Rectal smooth muscle tissue (tissue), 1 donor: ENCODE measurements around the gene FUCA2.

Experiments used
- H3K27ac ChIP-seq: one replicate; pipeline ENCODE4 v1.7.0; 2013; ENCODE audit warnings: low read depth, low read length, inconsistent platforms
- H3K27me3 ChIP-seq: one replicate; pipeline ENCODE4 v1.7.0; 2013; ENCODE audit warnings: low read length; ENCODE audit not compliant: control insufficient read depth, insufficient read depth
- H3K36me3 ChIP-seq: one replicate; pipeline ENCODE4 v1.7.0; 2013; ENCODE audit warnings: low read length; ENCODE audit not compliant: control insufficient read depth, insufficient read depth
- H3K4me1 ChIP-seq: one replicate; pipeline ENCODE4 v1.7.0; 2013; ENCODE audit warnings: low read length; ENCODE audit not compliant: control insufficient read depth, insufficient read depth
- H3K4me3 ChIP-seq: one replicate; pipeline ENCODE4 v1.7.0; 2013; ENCODE audit warnings: low read length
- H3K9ac ChIP-seq: one replicate; pipeline ENCODE4 v1.7.0; 2013; ENCODE audit warnings: low read length

FUCA2 gene

GRCh38 chr6:143506199-143506598 lies 5.3 kb downstream of the FUCA2 start:
- no peaks in the 10 kb centered on the region for H3K27me3 ChIP-seq
- H3K9ac ChIP-seq, result no peak overlapping the region
- H3K27ac ChIP-seq, result no peak overlapping the region
- H3K4me3 ChIP-seq, result no peak overlapping the region
- peaks cover 3% of the 10 kb centered on the region for H3K36me3 ChIP-seq
- H3K4me1 ChIP-seq, result no peaks in the 10 kb centered on the region

- no peaks in the 10 kb centered on the region for H3K27me3 ChIP-seq
- no peak overlapping the region for H3K9ac ChIP-seq
- H3K27ac ChIP-seq, result no peak overlapping the region
- no peak overlapping the region for H3K4me3 ChIP-seq
- peaks cover 8% of the 10 kb centered on the region for H3K36me3 ChIP-seq
- H3K4me1 ChIP-seq, result no peaks in the 10 kb centered on the region
These were observed 6.0 kb downstream of the FUCA2 start for GRCh38 chr6:143505537-143505936.

GRCh38 chr6:143505111-143505510 lies 6.4 kb downstream of the FUCA2 start:
- Histone ChIP-seq H3K4me1 (no peaks in the 10 kb centered on the region), H3K9ac (no peak overlapping the region), H3K36me3 (peaks cover 11% of the 10 kb centered on the region), H3K4me3 (no peak overlapping the region), H3K27me3 (no peaks in the 10 kb centered on the region), H3K27ac (no peak overlapping the region)

GRCh38 chr6:143504369-143504768 lies 7.2 kb downstream of the FUCA2 start:
- H3K36me3 ChIP-seq, result peaks cover 16% of the 10 kb centered on the region
- H3K4me3 ChIP-seq, result no peak overlapping the region
- H3K9ac ChIP-seq, result no peak overlapping the region
- H3K4me1 ChIP-seq, result no peaks in the 10 kb centered on the region
- H3K27me3 ChIP-seq, result no peaks in the 10 kb centered on the region
- H3K27ac ChIP-seq, result no peak overlapping the region

- no peak overlapping the region for H3K9ac ChIP-seq
- H3K36me3 ChIP-seq, result peaks cover 20% of the 10 kb centered on the region
- no peak overlapping the region for H3K27ac ChIP-seq
- H3K27me3 ChIP-seq, result no peaks in the 10 kb centered on the region
- no peaks in the 10 kb centered on the region for H3K4me1 ChIP-seq
- no peak overlapping the region for H3K4me3 ChIP-seq
These were observed 9.7 kb downstream of the FUCA2 start for GRCh38 chr6:143501851-143502250.

GRCh38 chr6:143498428-143498827 lies 13.1 kb downstream of the FUCA2 start:
- H3K27ac ChIP-seq, result no peak overlapping the region
- H3K27me3 ChIP-seq, result no peaks in the 10 kb centered on the region
- H3K9ac ChIP-seq, result no peak overlapping the region
- no peak overlapping the region for H3K4me3 ChIP-seq
- H3K4me1 ChIP-seq, result no peaks in the 10 kb centered on the region
- peaks cover 17% of the 10 kb centered on the region for H3K36me3 ChIP-seq

GRCh38 chr6:143496974-143497373 lies 14.5 kb downstream of the FUCA2 start:
- Histone ChIP-seq H3K27ac (no peak overlapping the region), H3K4me1 (no peaks in the 10 kb centered on the region), H3K27me3 (no peaks in the 10 kb centered on the region), H3K4me3 (no peak overlapping the region), H3K36me3 (peaks cover 17% of the 10 kb centered on the region), H3K9ac (no peak overlapping the region)

- H3K4me1 ChIP-seq, result no peaks in the 10 kb centered on the region
These were observed 20.7 kb downstream of the FUCA2 start for GRCh38 chr6:143490775-143491174.

GRCh38 chr6:143490244-143490643 lies 21.3 kb downstream of the FUCA2 start:
- Histone ChIP-seq H3K27ac (no peak overlapping the region), H3K36me3 (no peaks in the 10 kb centered on the region), H3K4me1 (no peaks in the 10 kb centered on the region), H3K4me3 (no peak overlapping the region), H3K9ac (no peak overlapping the region), H3K27me3 (no peaks in the 10 kb centered on the region)

More at GRCh38 chr6:143490775-143491174, 20.7 kb downstream of the FUCA2 start:
- Histone ChIP-seq H3K27me3 (no peaks in the 10 kb centered on the region), H3K27ac (no peak overlapping the region), H3K4me3 (no peak overlapping the region), H3K36me3 (no peaks in the 10 kb centered on the region), H3K9ac (no peak overlapping the region)

- Histone ChIP-seq H3K4me3 (no peak overlapping the region), H3K4me1 (no peaks in the 10 kb centered on the region), H3K9ac (no peak overlapping the region), H3K36me3 (no peaks in the 10 kb centered on the region), H3K27me3 (no peaks in the 10 kb centered on the region), H3K27ac (no peak overlapping the region)
These were observed 24.8 kb downstream of the FUCA2 start for GRCh38 chr6:143486752-143487151.

- Histone ChIP-seq H3K36me3 (no peaks in the 10 kb centered on the region), H3K27ac (no peak overlapping the region), H3K4me3 (no peak overlapping the region), H3K27me3 (no peaks in the 10 kb centered on the region), H3K9ac (no peak overlapping the region), H3K4me1 (no peaks in the 10 kb centered on the region)
These were observed 25.6 kb downstream of the FUCA2 start for GRCh38 chr6:143485967-143486366.

- H3K4me3 ChIP-seq, result no peak overlapping the region
- no peaks in the 10 kb centered on the region for H3K4me1 ChIP-seq
- no peak overlapping the region for H3K9ac ChIP-seq
- H3K27ac ChIP-seq, result no peak overlapping the region
- no peaks in the 10 kb centered on the region for H3K27me3 ChIP-seq
- peaks cover 4% of the 10 kb centered on the region for H3K36me3 ChIP-seq
These were observed 28.9 kb downstream of the FUCA2 start for GRCh38 chr6:143482593-143482992.

GRCh38 chr6:143478479-143479062 lies 32.9 kb downstream of the FUCA2 start:
- Histone ChIP-seq H3K27ac (no peak overlapping the region), H3K36me3 (peaks cover 4% of the 10 kb centered on the region), H3K27me3 (no peaks in the 10 kb centered on the region), H3K4me3 (no peak overlapping the region), H3K4me1 (no peaks in the 10 kb centered on the region), H3K9ac (no peak overlapping the region)
